SK-N-SH treated with all-trans-retinoic acid at 6 μM for 48 hours (cell line): ENCODE measurements around the gene ENDOD1.
A peak's percentile ranks its signal among the peaks of the same experiment; 100 is the strongest.

ENCODE experiments used
- ATAC-seq: fragments of 200-7000 bp; cut with Tn5 transposase; 3 replicates; pipeline ENCODE4 v1.9.1; 2020; ENCODE audit warnings: mild to moderate bottlenecking, moderate library complexity
- ARNTL ChIP-seq: fragments of 450-650 bp; formaldehyde crosslinking; IDR thresholded peaks from 2 replicates; pipeline ENCODE4 v1.5.0; 2020; ENCODE audit warnings: low read depth, mild to moderate bottlenecking, moderate library complexity, borderline replicate concordance
- BACH2 ChIP-seq: fragments of 250-450 bp; sonication (Bioruptor Pico); IDR thresholded peaks from 2 replicates; pipeline ENCODE4 v1.9.0; 2021; ENCODE audit warnings: mild to moderate bottlenecking, borderline replicate concordance
- CREB5 ChIP-seq: fragments of 250-450 bp; sonication (Bioruptor Pico); IDR thresholded peaks from 2 replicates; pipeline ENCODE4 v1.5.1; 2020; ENCODE audit warnings: low read depth, mild to moderate bottlenecking, moderate library complexity
- ESRRG ChIP-seq: fragments of 250-450 bp; sonication (Bioruptor Pico); IDR thresholded peaks from 2 replicates; pipeline ENCODE4 v1.6.1; 2021; ENCODE audit warnings: mild to moderate bottlenecking
- ISL1 ChIP-seq: fragments of 250-450 bp; sonication (Bioruptor Pico); IDR thresholded peaks from 2 replicates; pipeline ENCODE4 v2.1.2; 2022; ENCODE audit warnings: mild to moderate bottlenecking, moderate library complexity
- OSR1 ChIP-seq: fragments of 250-450 bp; sonication (Bioruptor Pico); IDR thresholded peaks from 2 replicates; pipeline ENCODE4 v1.8.0; 2022; ENCODE audit warnings: moderate library complexity, mild to moderate bottlenecking, inconsistent platforms
- PATZ1 ChIP-seq: fragments of 250-450 bp; sonication (Bioruptor Pico); IDR thresholded peaks from 2 replicates; pipeline ENCODE4 v1.8.0; 2020; ENCODE audit warnings: mild to moderate bottlenecking, moderate library complexity, borderline replicate concordance
- POU6F1 ChIP-seq: fragments of 250-450 bp; sonication (Bioruptor Pico); IDR thresholded peaks from 2 replicates; pipeline ENCODE4 v1.8.0; 2021; ENCODE audit warnings: low read depth, mild to moderate bottlenecking, moderate library complexity, borderline replicate concordance
- TCF4 ChIP-seq: fragments of 250-450 bp; sonication (Bioruptor Pico); IDR thresholded peaks from 2 replicates; pipeline ENCODE4 v1.8.0; 2021; ENCODE audit warnings: mild to moderate bottlenecking, moderate library complexity, borderline replicate concordance
- TOX ChIP-seq: fragments of 250-450 bp; sonication (Bioruptor Pico); IDR thresholded peaks from 2 replicates; pipeline ENCODE4 v1.8.0; 2021; ENCODE audit warnings: mild to moderate bottlenecking, moderate library complexity, borderline replicate concordance
- TSHZ2 ChIP-seq: fragments of 250-450 bp; sonication (Bioruptor Pico); IDR thresholded peaks from 2 replicates; pipeline ENCODE4 v1.5.0; 2020; ENCODE audit warnings: mild to moderate bottlenecking, moderate library complexity
- ZC3H10 ChIP-seq: fragments of 250-450 bp; sonication (Bioruptor Pico); IDR thresholded peaks from 2 replicates; pipeline ENCODE4 v1.5.1; 2021; ENCODE audit warnings: mild to moderate bottlenecking, moderate library complexity
- ZNF70 ChIP-seq: fragments of 450-650 bp; formaldehyde crosslinking; IDR thresholded peaks from 2 replicates; pipeline ENCODE4 v1.5.0; 2020; ENCODE audit warnings: mild to moderate bottlenecking, moderate library complexity
- ZNF8 ChIP-seq: fragments of 450-650 bp; formaldehyde crosslinking; IDR thresholded peaks from 2 replicates; pipeline ENCODE4 v1.5.0; 2020; ENCODE audit warnings: mild to moderate bottlenecking, moderate library complexity

ENDOD1 gene

GRCh38 chr11:95086151-95086550 is 3.5 kb upstream of the ENDOD1 start:
- TF ChIP-seq BACH2 = no peak
- TF ChIP-seq ZNF70 (CRISPR knock-in tag) = no peak
- no peak for TF ChIP-seq OSR1
- TF ChIP-seq TOX = no peak
- no peak for TF ChIP-seq ESRRG
- TF ChIP-seq ZC3H10 (CRISPR knock-in tag) = no peak
- TF ChIP-seq PATZ1 (CRISPR knock-in tag) = no peak
- TF ChIP-seq TCF4 (CRISPR knock-in tag) = no peak
- TF ChIP-seq TSHZ2 (CRISPR knock-in tag) = no peak
- no peak for TF ChIP-seq ZNF8 (CRISPR knock-in tag)
- TF ChIP-seq CREB5 = no peak
- TF ChIP-seq, all 23 proteins: peak for 0
- no peak for ATAC-seq

GRCh38 chr11:95086836-95087570 is 2.6 kb upstream of the ENDOD1 start:
- TF ChIP-seq OSR1 = no peak
- TF ChIP-seq TCF4 (CRISPR knock-in tag) = no peak
- TF ChIP-seq TSHZ2 (CRISPR knock-in tag) = no peak
- no peak for ATAC-seq

GRCh38 chr11:95088946-95089619 is 563 bp upstream of the ENDOD1 start:
- peak; percentile 47 for ATAC-seq

GRCh38 chr11:95091663-95092180 is 2.1 kb downstream of the ENDOD1 start:
- ATAC-seq = no peak
- TF ChIP-seq BACH2 = no peak
- TF ChIP-seq TSHZ2 (CRISPR knock-in tag) = no peak
- TF ChIP-seq TCF4 (CRISPR knock-in tag) = no peak
- TF ChIP-seq PATZ1 (CRISPR knock-in tag) = no peak
- no peak for TF ChIP-seq OSR1
- TF ChIP-seq CREB5 = no peak
- TF ChIP-seq ISL1 (CRISPR knock-in tag) = no peak
- TF ChIP-seq ZC3H10 (CRISPR knock-in tag) = no peak
- no peak for TF ChIP-seq POU6F1 (CRISPR knock-in tag)

More at GRCh38 chr11:95088946-95089619, 563 bp upstream of the ENDOD1 start:
- TF ChIP-seq ISL1 (CRISPR knock-in tag) (no peak), BACH2 (no peak), ZNF70 (CRISPR knock-in tag) (no peak), ARNTL (no peak), OSR1 (no peak)
